D721Med (cell line): ENCODE measurements around the gene DYNC2LI1.

Experiments used
- DNase-seq: peaks from one replicate; pipeline ENCODE4 v3.0.0; 2011; ENCODE audit warnings: low spot score; ENCODE audit not compliant: insufficient read length
- FAIRE-seq: peaks from 2 replicates; lab custom pipeline; 2011; peaks lifted over from hg19 to GRCh38; lab: Jason Lieb, UNC
- TF ChIP-seq, protein P1 (sequence below): IDR thresholded peaks from 2 replicates; pipeline ENCODE4 v1.5.1; 2012; ENCODE audit warnings: mild to moderate bottlenecking, control low read depth; ENCODE audit not compliant: insufficient read depth; ENCODE audit errors: missing control alignments

DYNC2LI1 gene

GRCh38 chr2:43812006-43812405, 38.2 kb downstream of the DYNC2LI1 start:
- no peak for FAIRE-seq
- no peak for DNase-seq
- TF ChIP-seq, protein P1, sequence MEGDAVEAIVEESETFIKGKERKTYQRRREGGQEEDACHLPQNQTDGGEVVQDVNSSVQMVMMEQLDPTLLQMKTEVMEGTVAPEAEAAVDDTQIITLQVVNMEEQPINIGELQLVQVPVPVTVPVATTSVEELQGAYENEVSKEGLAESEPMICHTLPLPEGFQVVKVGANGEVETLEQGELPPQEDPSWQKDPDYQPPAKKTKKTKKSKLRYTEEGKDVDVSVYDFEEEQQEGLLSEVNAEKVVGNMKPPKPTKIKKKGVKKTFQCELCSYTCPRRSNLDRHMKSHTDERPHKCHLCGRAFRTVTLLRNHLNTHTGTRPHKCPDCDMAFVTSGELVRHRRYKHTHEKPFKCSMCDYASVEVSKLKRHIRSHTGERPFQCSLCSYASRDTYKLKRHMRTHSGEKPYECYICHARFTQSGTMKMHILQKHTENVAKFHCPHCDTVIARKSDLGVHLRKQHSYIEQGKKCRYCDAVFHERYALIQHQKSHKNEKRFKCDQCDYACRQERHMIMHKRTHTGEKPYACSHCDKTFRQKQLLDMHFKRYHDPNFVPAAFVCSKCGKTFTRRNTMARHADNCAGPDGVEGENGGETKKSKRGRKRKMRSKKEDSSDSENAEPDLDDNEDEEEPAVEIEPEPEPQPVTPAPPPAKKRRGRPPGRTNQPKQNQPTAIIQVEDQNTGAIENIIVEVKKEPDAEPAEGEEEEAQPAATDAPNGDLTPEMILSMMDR, result no peak

DNA sequence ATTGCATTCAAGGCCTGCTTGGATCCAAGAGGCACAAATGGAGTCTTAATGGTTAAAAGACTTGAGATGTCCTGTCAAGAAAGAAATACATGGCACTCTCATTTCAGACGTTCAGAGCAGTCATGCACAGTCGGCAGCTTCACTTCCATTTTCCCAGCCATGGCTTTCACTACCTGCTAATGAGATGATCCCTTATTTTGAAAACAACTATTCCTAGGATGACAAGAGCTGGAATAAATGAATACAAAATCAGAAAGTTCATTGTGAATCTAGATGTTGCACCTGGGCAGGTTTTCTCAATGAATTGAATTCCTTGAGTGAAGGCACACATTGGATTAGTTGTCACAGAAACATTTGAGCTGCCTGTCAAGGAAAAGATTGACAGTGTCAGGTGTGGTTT, 39.1 kb downstream of the DYNC2LI1 start:
- TF ChIP-seq, protein P1, result no peak
- DNase-seq (no peak), FAIRE-seq (no peak)

GRCh38 chr2:43814711-43815110, 40.9 kb downstream of the DYNC2LI1 start:
- TF ChIP-seq, protein P1, result no peak
- FAIRE-seq, result no peak
- no peak for DNase-seq

DNA sequence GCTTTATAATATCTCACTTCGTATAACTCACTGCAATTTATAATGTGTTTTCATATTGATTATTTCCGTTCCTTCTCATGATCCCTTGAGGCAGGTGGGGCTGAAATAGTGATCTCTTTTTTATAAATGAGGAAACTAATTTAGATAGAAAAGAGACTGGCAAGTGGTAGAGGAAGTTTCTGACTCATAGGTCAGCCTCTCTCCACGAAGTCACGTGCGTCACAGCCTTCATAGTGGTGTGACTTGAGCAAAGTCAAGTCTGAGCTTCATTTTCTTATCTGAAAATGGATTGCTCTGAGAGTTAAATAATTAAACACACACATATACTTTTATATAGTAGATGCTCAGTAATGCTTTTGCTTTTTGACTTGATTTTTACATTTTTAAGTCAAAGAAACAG, 44.9 kb downstream of the DYNC2LI1 start:
- no peak for DNase-seq
- TF ChIP-seq, protein P1, result no peak
- no peak for FAIRE-seq

- TF ChIP-seq, protein P1, result no peak
- FAIRE-seq (no peak), DNase-seq (no peak)
These were observed 45.8 kb downstream of the DYNC2LI1 start for GRCh38 chr2:43819491-43820163.

GRCh38 chr2:43822839-43823238, 49.0 kb downstream of the DYNC2LI1 start:
- FAIRE-seq, result no peak
- TF ChIP-seq, protein P1, result no peak

GRCh38 chr2:43823751-43824150, 49.9 kb downstream of the DYNC2LI1 start:
- TF ChIP-seq, protein P1, result no peak
- DNase-seq (no peak), FAIRE-seq (no peak)

More at GRCh38 chr2:43822839-43823238, 49.0 kb downstream of the DYNC2LI1 start:
- no peak for DNase-seq
